Testis (tissue), 2 donors: ENCODE data around the gene ZBTB12.

Source experiments
- CTCF ChIP-seq, 3 experiments: fragments of 450-650 bp in 2 of 3; fragments of 200-600 bp in 1 of 3; sonication (generic) in 1 of 3; IDR thresholded peaks; one replicate each; pipeline ENCODE4 v1.5.1; 2016 to 2019; ENCODE audit warnings: antibody characterized with exemption in 3 of 3, mild to moderate bottlenecking in 2 of 3, moderate library complexity in 1 of 3
- POLR2A ChIP-seq: fragments of 450-650 bp; IDR thresholded peaks from one replicate; pipeline ENCODE4 v1.6.1; 2017; ENCODE audit warnings: antibody characterized with exemption, mild to moderate bottlenecking, moderate library complexity

GRCh38 chr6:31861919-31862343, 40.0 kb downstream of the ZBTB12 start:
- TF ChIP-seq CTCF (IDR thresholded peaks at IDR 0.05) = no peak
- TF ChIP-seq POLR2A = no peak
